H1 (cell line): ENCODE data around the gene PHF1. TPM values are rescaled to one million over a fixed set of nuclear protein-coding genes. Genes with fewer than 3 reads are reported as not detected.

Experiments used
- CTCF ChIA-PET: fragments of 300-600 bp; sonication (Branson Sonifier 250); formaldehyde crosslinking; loops from one replicate; lab custom pipeline; 2021; ENCODE audit not compliant: partially characterized antibody; lab: Charles Lee
- POLR2A ChIA-PET: fragments of 300-600 bp; sonication (Branson Sonifier 250); formaldehyde crosslinking; loops from one replicate; lab custom pipeline; 2021; ENCODE audit warnings: inconsistent platforms; ENCODE audit not compliant: partially characterized antibody; lab: Charles Lee
- DNase-seq, 2 experiments: peaks; one replicate each; pipeline versions ENCODE4 v3.0.0 to v3.0.0-alpha.2; 2010 to 2022; ENCODE audit warnings: low spot score in 2 of 2, low read depth in 1 of 2, mixed read lengths in 1 of 2
- FAIRE-seq: peaks from 2 replicates; lab custom pipeline; 2011; peaks lifted over from hg19 to GRCh38; lab: Jason Lieb, UNC
- H2AFZ ChIP-seq: 2 replicates; pipeline ENCODE4 v1.8.1; 2012; ENCODE audit warnings: low read length, inconsistent platforms
- H2AK5ac ChIP-seq: 2 replicates; pipeline ENCODE4 v1.6.1; 2013; ENCODE audit warnings: low read depth, low read length
- H2BK120ac ChIP-seq: replicated peaks from 2 replicates; pipeline ENCODE3; 2013; ENCODE audit warnings: low read depth, low read length, inconsistent platforms
- H2BK12ac ChIP-seq: 2 replicates; pipeline ENCODE4 v1.6.1; 2013; ENCODE audit warnings: low read depth, low read length
- H2BK15ac ChIP-seq: 2 replicates; pipeline ENCODE4 v1.6.1; 2013; ENCODE audit warnings: low read length
- H2BK20ac ChIP-seq: 2 replicates; pipeline ENCODE4 v1.6.1; 2013; ENCODE audit warnings: low read length
- H2BK5ac ChIP-seq: 2 replicates; pipeline ENCODE4 v1.6.1; 2013; ENCODE audit warnings: low read depth, low read length
- H3K14ac ChIP-seq: 2 replicates; pipeline ENCODE4 v1.6.1; 2013; ENCODE audit warnings: inconsistent platforms; ENCODE audit not compliant: insufficient read length
- H3K18ac ChIP-seq: 2 replicates; pipeline ENCODE4 v1.6.1; 2013; ENCODE audit warnings: low read length; ENCODE audit errors: extremely low read depth
- H3K23ac ChIP-seq: 2 replicates; pipeline ENCODE4 v1.6.1; 2013; ENCODE audit warnings: inconsistent platforms; ENCODE audit not compliant: insufficient read length
- H3K23me2 ChIP-seq: 2 replicates; pipeline ENCODE4 v1.6.1; 2013; ENCODE audit warnings: low read depth, low read length
- H3K27ac ChIP-seq: 2 replicates; pipeline ENCODE4 v1.6.1; 2011; ENCODE audit warnings: low read depth, low read length, inconsistent platforms
- H3K27me3 ChIP-seq, 4 experiments: replicated peaks in 1 of 4; 1 replicate in 1 of 4; 2 replicates in 3 of 4; pipeline versions ENCODE4 v1.6.1 to v1.8.1; 2011 to 2013; ENCODE audit warnings: low read length in 3 of 4, mild to moderate bottlenecking in 3 of 4, inconsistent platforms in 2 of 4, mixed read lengths in 2 of 4, moderate library complexity in 1 of 4; ENCODE audit not compliant: control insufficient read depth in 3 of 4, insufficient read depth in 3 of 4; ENCODE audit errors: extremely low read depth in 1 of 4
- H3K36me3 ChIP-seq, 4 experiments: 2 replicates each; pipeline versions ENCODE4 v1.6.1 to v1.8.1; 2011 to 2013; ENCODE audit warnings: mild to moderate bottlenecking in 4 of 4, low read length in 3 of 4, moderate library complexity in 2 of 4, control low read depth in 1 of 4, inconsistent platforms in 1 of 4; ENCODE audit not compliant: insufficient read depth in 4 of 4, control insufficient read depth in 2 of 4
- H3K4ac ChIP-seq: replicated peaks from 2 replicates; pipeline ENCODE3; 2013; ENCODE audit warnings: low read length, low read depth, mixed read lengths, inconsistent platforms; ENCODE audit not compliant: insufficient read length
- H3K4me1 ChIP-seq, 4 experiments: replicated peaks in 1 of 4; 1 replicate in 1 of 4; 2 replicates in 3 of 4; pipeline versions ENCODE4 v1.6.1 to v1.8.1; 2011 to 2013; ENCODE audit warnings: low read length in 3 of 4, inconsistent platforms in 2 of 4, mixed read lengths in 1 of 4; ENCODE audit not compliant: insufficient read depth in 4 of 4, control insufficient read depth in 3 of 4
- H3K4me2 ChIP-seq, 2 experiments: 2 replicates each; pipeline versions ENCODE4 v1.6.1 to v1.8.1; 2011 to 2013; ENCODE audit warnings: low read depth in 2 of 2, low read length in 2 of 2, control low read depth in 1 of 2, inconsistent platforms in 1 of 2, mild to moderate bottlenecking in 1 of 2; ENCODE audit not compliant: insufficient read depth in 1 of 2
- H3K4me3 ChIP-seq, 4 experiments: fragments of 200-600, 300-600 bp in 1 of 4; sonication (generic), shearing (Covaris generic), sonication (Bioruptor Twin) in 1 of 4; 2 replicates each; pipeline versions ENCODE4 v1.5.1 to v1.8.1; 2011 to 2016; ENCODE audit warnings: low read length in 4 of 4, low read depth in 3 of 4, control low read depth in 2 of 4, inconsistent platforms in 2 of 4, mild to moderate bottlenecking in 2 of 4, mixed read lengths in 1 of 4, moderate library complexity in 1 of 4; ENCODE audit not compliant: insufficient read depth in 2 of 4; ENCODE audit errors: extremely low read depth in 1 of 4
- H3K56ac ChIP-seq: replicated peaks from 2 replicates; pipeline ENCODE3; 2013; ENCODE audit warnings: low read depth, mild to moderate bottlenecking, mixed read lengths, low read length, inconsistent platforms; ENCODE audit not compliant: insufficient read length
- H3K79me1 ChIP-seq: 2 replicates; pipeline ENCODE4 v1.6.1; 2013; ENCODE audit warnings: low read depth, low read length, control low read depth
- H3K79me2 ChIP-seq, 2 experiments: 2 replicates each; pipeline versions ENCODE4 v1.6.1 to v1.8.1; 2012 to 2013; ENCODE audit warnings: low read length in 2 of 2, mild to moderate bottlenecking in 2 of 2, inconsistent platforms in 1 of 2; ENCODE audit not compliant: insufficient read depth in 2 of 2, control insufficient read depth in 1 of 2
- H3K9ac ChIP-seq, 4 experiments: replicated peaks in 1 of 4; 1 replicate in 1 of 4; 2 replicates in 3 of 4; pipeline versions ENCODE4 v1.6.1 to v1.8.1; 2011 to 2013; ENCODE audit warnings: low read depth in 3 of 4, low read length in 3 of 4, control low read depth in 2 of 4, mild to moderate bottlenecking in 2 of 4, moderate library complexity in 2 of 4, inconsistent platforms in 1 of 4; ENCODE audit errors: extremely low read depth in 1 of 4
- H3K9me3 ChIP-seq, 2 experiments: 2 replicates each; pipeline versions ENCODE4 v1.6.1 to v1.8.1; 2012 to 2013; ENCODE audit warnings: mild to moderate bottlenecking in 2 of 2, moderate library complexity in 2 of 2, control low read depth in 1 of 2, inconsistent platforms in 1 of 2, low read depth in 1 of 2, low read length in 1 of 2, mixed read lengths in 1 of 2; ENCODE audit not compliant: insufficient read depth in 2 of 2
- H4K20me1 ChIP-seq, 2 experiments: replicated peaks in 1 of 2; 2 replicates each; pipeline versions ENCODE3 to v1.8.1; 2011 to 2013; ENCODE audit warnings: inconsistent platforms in 2 of 2, low read length in 2 of 2, mild to moderate bottlenecking in 1 of 2; ENCODE audit not compliant: insufficient read depth in 2 of 2, control insufficient read depth in 1 of 2
- H4K5ac ChIP-seq: 2 replicates; pipeline ENCODE4 v1.6.1; 2013; ENCODE audit warnings: low read length, low read depth, mixed read lengths, inconsistent platforms; ENCODE audit not compliant: insufficient read length
- H4K8ac ChIP-seq: 2 replicates; pipeline ENCODE4 v1.8.0; 2013; ENCODE audit warnings: mild to moderate bottlenecking, moderate library complexity, low read length, inconsistent platforms; ENCODE audit not compliant: insufficient read depth; ENCODE audit errors: extremely low read depth
- H4K91ac ChIP-seq: replicated peaks from 2 replicates; pipeline ENCODE3; 2013; ENCODE audit warnings: low read length, mixed read lengths, inconsistent platforms; ENCODE audit not compliant: insufficient read length
- ASH2L ChIP-seq: fragments of 200-600, 300-600 bp; sonication (generic); IDR thresholded peaks from one replicate; pipeline ENCODE4 v1.7.1; 2017; ENCODE audit warnings: low read length
- BCL11A ChIP-seq, 2 experiments: IDR thresholded peaks; one replicate each; pipeline ENCODE4 v1.6.1; 2011; ENCODE audit warnings: low read depth in 2 of 2, low read length in 2 of 2, mild to moderate bottlenecking in 2 of 2
- CEBPB ChIP-seq: IDR thresholded peaks from 2 replicates; pipeline ENCODE4 v1.6.1; 2012; ENCODE audit warnings: low read depth, low read length
- EGR1 ChIP-seq: IDR thresholded peaks from 2 replicates; pipeline ENCODE4 v1.6.1; 2011; ENCODE audit warnings: low read depth, low read length, borderline replicate concordance
- GABPA ChIP-seq: IDR thresholded peaks from 2 replicates; pipeline ENCODE4 v1.6.1; 2011; ENCODE audit warnings: mild to moderate bottlenecking, low read length, moderate library complexity, borderline replicate concordance; ENCODE audit not compliant: insufficient read depth
- JUN ChIP-seq: IDR thresholded peaks from 2 replicates; pipeline ENCODE4 v1.6.1; 2011; ENCODE audit warnings: low read depth, mild to moderate bottlenecking, improper control_type of control experiment, low read length
- KDM5A ChIP-seq: fragments of 200-600 bp; IDR thresholded peaks from 2 replicates; pipeline ENCODE4 v1.7.1; 2012; ENCODE audit warnings: mild to moderate bottlenecking, low read length, inconsistent platforms, mixed read lengths
- NRF1 ChIP-seq: IDR thresholded peaks from 2 replicates; pipeline ENCODE4 v1.6.1; 2011; ENCODE audit warnings: mild to moderate bottlenecking, low read depth, low read length, improper control_type of control experiment
- POLR2AphosphoS5 ChIP-seq: IDR thresholded peaks from 2 replicates; pipeline ENCODE4 v1.6.1; 2011; ENCODE audit warnings: low read depth, low read length
- POU5F1 ChIP-seq: IDR thresholded peaks from 2 replicates; pipeline ENCODE4 v1.6.1; 2011; ENCODE audit warnings: low read depth, mild to moderate bottlenecking, low read length, moderate library complexity
- RAD21 ChIP-seq, 2 experiments: IDR thresholded peaks in 1 of 2; conservative IDR thresholded peaks in 1 of 2; 2 replicates each; pipeline ENCODE4 v1.6.1; 2011; ENCODE audit warnings: low read depth in 2 of 2, low read length in 2 of 2, improper control_type of control experiment in 1 of 2, inconsistent platforms in 1 of 2, mild to moderate bottlenecking in 1 of 2, moderate library complexity in 1 of 2
- SP2 ChIP-seq: IDR thresholded peaks from 2 replicates; pipeline ENCODE4 v1.6.1; 2012; ENCODE audit warnings: mild to moderate bottlenecking, low read length, inconsistent platforms
- SUZ12 ChIP-seq: fragments of 200-600 bp; sonication (generic); IDR thresholded peaks from 2 replicates; pipeline ENCODE4 v1.6.1; 2012; ENCODE audit warnings: mild to moderate bottlenecking, inconsistent platforms, low read length, moderate library complexity, mixed read lengths
- ZNF274 ChIP-seq: IDR thresholded peaks from 2 replicates; pipeline ENCODE4 v1.7.0; 2012; ENCODE audit warnings: low read length, borderline replicate concordance; ENCODE audit errors: extremely low read depth
- WGBS, 2 experiments: shearing (Covaris generic) in 1 of 2; methylation state at CpG; one replicate each; pipeline versions ENCODE4 v1.1.6 to v1.1.7; 2013 to 2015; ENCODE audit warnings: low lambda C conversion rate in 2 of 2, mixed read lengths in 2 of 2, inconsistent platforms in 1 of 2, low coverage in 1 of 2, missing lambda C conversion rate in 1 of 2; ENCODE audit not compliant: insufficient replicate concordance in 2 of 2, insufficient coverage in 1 of 2, insufficient read length in 1 of 2; ENCODE audit errors: extremely low coverage in 1 of 2, missing lambda C conversion rate in 1 of 2; 5-methylcytosine and 5-hydroxymethylcytosine counted together
- polyA plus RNA-seq, 7 experiments: library from polyadenylated mRNA; depleted of rRNA in 3 of 7; stranded (reverse) in 5 of 7; unstranded in 2 of 7; fragments of >200 nt in 5 of 7; fragments of 200-250 nt in 2 of 7; gene quantifications; 1 replicate in 5 of 7; 2 replicates in 1 of 7; 4 replicates in 1 of 7; pipeline versions ENCODE4 v1.2.1 to v1.2.3, GENCODE V29; 2011 to 2013; ENCODE audit warnings: missing spikeins in 2 of 7, mixed read lengths in 2 of 7
- total RNA-seq: library from RNA; stranded (reverse); fragmentation: NEBNext Ultra II Directional; extraction: Animal tissue kit (Norgen Biotek cat#: 25700); gene quantifications from 2 replicates; pipeline ENCODE4 v1.2.1, GENCODE V29; 2021

Gene PHF1
- total and polyA plus RNA-seq, 2 of the 8 experiments (the other 6 are each of a cell fraction or from before 2014, with no cell fraction given) = 47.3 to 78.6 TPM

DNA sequence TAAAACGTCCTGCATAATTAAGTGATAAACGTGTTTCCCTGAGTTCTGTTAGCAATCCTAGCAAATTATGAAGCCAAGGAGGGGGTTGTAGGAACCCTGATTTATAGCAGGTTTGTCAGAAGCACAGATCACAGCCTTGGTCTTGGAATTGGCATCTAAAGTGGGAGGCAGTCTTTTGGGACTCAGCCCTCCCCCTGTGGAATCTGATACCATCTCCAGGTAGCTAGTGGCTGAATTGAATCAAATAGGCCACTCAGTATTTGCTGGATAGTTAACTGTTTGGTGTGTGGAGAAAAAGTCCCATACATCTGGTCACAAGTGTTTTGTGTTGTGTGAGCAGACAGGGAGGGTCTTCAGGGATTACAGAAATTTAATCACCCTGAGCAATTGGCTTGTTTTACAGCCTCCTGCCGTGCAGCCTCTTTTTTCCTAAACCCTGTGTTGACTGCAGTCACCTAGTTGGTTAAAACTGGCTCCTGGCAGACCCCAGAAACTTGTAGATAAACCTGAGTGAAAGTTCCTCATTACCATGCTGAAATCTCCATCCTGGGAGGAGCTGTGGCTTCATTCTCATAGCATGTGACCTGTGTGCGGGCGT is 38.2 kb upstream of the PHF1 start:
- Histone ChIP-seq H3K4me3 (no peak overlapping the region), H3K23ac (no peak overlapping the region), H2BK120ac (no peak overlapping the region), H3K27ac (no peak overlapping the region), H3K4me2 (peak overlapping the region in 1 of 2 experiments; percentile 17; a peak in 1 of 4 replicates), H3K56ac (no peak overlapping the region), H2BK20ac (0 out of 2 replicates have a peak overlapping the region, but pooled peaks have one; percentile 43), H3K27me3 (no peaks in the 10 kb centered on the region), H3K9ac (no peak overlapping the region), H3K79me1 (no peaks in the 10 kb centered on the region), H3K14ac (no peak overlapping the region), H3K4me1 (peaks cover 1 to 11% (median 8%) of the 10 kb centered on the region in 4 experiments; a peak in 6 of 7 replicates), H3K18ac (peak overlapping the region; percentile 62), H2AFZ (peak overlapping the region; percentile 78), H3K23me2 (no peaks in the 10 kb centered on the region), H3K4ac (no peak overlapping the region), H4K8ac (no peak overlapping the region), H4K91ac (no peak overlapping the region), H2BK15ac (no peak overlapping the region), H3K79me2 (no peaks in the 10 kb centered on the region), H4K5ac (peak overlapping the region; percentile 9), H2BK5ac (no peak overlapping the region), H2AK5ac (no peak overlapping the region), H3K36me3 (no peaks in the 10 kb centered on the region), H2BK12ac (no peak overlapping the region), H3K9me3 (no peaks in the 10 kb centered on the region), H4K20me1 (no peaks in the 10 kb centered on the region)
- FAIRE-seq (peak; percentile 19), DNase-seq (no peak)
- WGBS, 2 experiments = 68% methylated on average over 5 of the region's 5 CpGs; no CpG with 5 or more reads in 1 of the 2 experiments
- ChIA-PET POLR2A (interaction anchor here (0.8 to 1.3 kb wide), 3 partner anchors 55 to 400 kb away, joined by 3 to 5 read pairs (median 3); partner anchors contain the start of genes RPS18 and VPS52), CTCF (interaction anchor here (1.2 to 1.3 kb wide), 2 partner anchors 11 to 27 kb away, joined by 3 to 5 read pairs; no protein-coding TSS in a partner anchor)
- TF ChIP-seq POLR2AphosphoS5 (no peak), NRF1 (no peak), ASH2L (no peak), ZNF274 (no peak), SP2 (no peak), KDM5A (no peak), POU5F1 (no peak), BCL11A (IDR thresholded peaks at IDR 0.05; ENCODE audit: low read depth in 2 of 2, low read length in 2 of 2) (no peak), RAD21 (IDR thresholded peaks at IDR 0.05 in 1 of 2, conservative IDR thresholded peaks at IDR 0.05 in 1 of 2; ENCODE audit: low read depth in 2 of 2, low read length in 2 of 2) (no peak), JUN (no peak), GABPA (no peak), CEBPB (no peak), EGR1 (no peak), SUZ12 (no peak)
